Measurements from ENCODE around the gene KLF16.
A peak's percentile ranks its signal among the peaks of the same experiment; 100 is the strongest.

The KLF16 gene

DNA sequence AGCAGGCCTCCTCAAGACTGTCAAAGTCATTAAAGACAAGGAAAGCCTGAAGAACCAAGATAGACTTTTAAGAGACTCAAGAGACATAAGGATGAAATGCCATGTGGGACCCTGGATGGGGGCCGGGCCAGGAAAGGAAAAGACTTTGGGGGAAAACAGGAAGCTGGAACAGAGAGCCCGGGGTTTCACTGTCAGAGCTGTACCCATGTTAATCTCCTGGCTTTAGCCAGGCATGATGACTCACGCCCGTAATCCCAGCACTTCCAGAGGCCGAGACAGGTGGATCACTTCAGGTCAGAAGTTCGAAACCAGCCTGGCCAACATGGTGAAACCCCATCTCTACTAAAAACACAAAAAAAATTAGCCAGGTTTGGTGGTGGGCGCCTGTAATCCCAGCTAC, 5.6 kb upstream of the KLF16 start:
- no peak for DNase-seq (ENCODE audit: low read depth in 2 of 2)

DNA sequence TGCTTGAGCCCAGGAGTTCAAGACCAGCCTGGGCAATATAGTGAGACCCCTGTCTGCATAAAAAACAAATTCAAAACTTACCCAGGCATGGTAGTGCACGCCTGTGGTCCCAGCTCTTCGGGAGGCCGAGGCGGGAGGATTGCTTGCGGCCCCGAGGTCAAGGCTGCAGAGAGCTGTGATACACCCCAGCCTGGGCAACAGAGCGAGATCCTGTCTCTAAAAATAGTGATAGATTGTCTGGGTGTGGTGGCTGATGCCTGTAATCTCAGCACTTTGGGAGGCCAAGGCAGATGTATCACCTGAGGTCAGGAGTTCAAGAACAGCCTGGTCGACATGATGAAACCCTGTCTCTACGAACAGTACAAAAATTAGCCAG, 4.0 kb upstream of the KLF16 start:
- DNase-seq (ENCODE audit: low read depth in 2 of 2), result no peak

DNA sequence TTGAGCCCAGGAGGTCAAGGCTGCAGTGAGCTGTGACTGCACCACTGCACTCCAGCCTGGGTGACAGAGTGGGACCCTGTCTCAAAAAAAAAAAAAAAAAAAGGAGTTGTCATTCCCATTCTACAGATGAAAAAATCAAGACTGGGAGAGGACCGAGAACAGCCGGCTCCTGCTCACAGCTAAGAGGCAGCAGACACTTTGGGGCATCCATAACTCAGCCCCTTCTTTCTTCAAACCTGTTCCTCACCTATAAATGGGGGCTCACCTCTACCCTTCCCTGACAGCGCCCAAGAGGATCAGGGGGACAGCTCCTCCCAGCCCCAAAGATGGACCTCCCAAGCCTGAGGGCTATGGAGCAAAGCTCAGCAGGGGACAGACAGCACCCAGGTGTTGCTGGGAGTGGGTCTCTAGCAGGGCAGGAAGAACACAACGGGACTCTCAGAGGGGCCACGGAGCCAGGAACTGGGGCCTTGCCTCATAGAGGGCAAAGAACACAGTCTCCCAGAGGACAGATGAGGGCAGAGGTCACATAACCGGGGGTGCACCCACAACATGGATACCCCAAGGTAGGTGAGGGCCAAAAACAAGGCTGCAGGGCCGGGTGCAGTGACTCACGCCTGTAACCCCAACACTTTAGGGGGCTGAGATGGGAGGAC, 3.4 kb upstream of the KLF16 start:
- DNase-seq (ENCODE audit: low read depth in 2 of 2), result no peak

DNA sequence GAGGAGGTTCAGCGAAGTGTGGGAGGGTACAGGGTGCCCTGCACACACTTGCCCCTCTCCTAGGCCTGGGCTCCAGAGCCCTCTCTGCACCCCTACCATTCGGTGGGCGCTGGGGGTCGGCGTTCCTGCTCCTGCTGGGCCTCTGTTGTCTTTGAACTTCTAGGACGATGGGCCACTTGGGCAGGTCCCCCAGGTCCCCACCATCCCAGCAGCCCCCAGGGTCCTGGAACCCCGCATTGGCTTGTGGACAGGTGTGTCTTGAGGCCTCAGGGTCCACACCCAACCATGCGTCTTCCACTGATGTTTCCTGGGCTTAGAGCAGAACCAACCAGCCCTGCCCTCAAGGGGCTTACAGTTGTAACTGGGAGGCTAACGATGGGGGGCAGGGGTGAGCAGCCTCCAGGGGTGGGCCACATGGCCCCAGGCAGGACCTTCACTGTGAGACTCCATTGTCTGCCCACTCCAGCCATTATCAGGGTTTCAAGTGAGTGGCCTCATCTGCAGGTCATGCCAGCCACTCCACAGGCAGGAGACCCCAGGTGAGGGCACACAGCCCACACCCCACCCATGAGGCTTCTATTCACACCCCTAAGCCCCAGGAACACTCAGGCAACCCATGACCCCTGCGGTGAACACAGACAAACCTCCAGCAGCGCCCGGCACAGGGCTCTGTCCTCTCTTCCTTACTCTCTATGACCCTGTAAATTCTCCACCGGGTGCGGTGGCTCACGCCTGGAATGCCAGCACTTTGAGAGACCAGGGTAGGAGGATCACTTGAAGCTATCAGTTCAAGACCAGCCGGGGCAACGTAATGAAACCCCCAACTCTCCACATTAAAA, 2.0 kb upstream of the KLF16 start:
- DNase-seq (ENCODE audit: low read depth in 2 of 2), result no peak

DNA sequence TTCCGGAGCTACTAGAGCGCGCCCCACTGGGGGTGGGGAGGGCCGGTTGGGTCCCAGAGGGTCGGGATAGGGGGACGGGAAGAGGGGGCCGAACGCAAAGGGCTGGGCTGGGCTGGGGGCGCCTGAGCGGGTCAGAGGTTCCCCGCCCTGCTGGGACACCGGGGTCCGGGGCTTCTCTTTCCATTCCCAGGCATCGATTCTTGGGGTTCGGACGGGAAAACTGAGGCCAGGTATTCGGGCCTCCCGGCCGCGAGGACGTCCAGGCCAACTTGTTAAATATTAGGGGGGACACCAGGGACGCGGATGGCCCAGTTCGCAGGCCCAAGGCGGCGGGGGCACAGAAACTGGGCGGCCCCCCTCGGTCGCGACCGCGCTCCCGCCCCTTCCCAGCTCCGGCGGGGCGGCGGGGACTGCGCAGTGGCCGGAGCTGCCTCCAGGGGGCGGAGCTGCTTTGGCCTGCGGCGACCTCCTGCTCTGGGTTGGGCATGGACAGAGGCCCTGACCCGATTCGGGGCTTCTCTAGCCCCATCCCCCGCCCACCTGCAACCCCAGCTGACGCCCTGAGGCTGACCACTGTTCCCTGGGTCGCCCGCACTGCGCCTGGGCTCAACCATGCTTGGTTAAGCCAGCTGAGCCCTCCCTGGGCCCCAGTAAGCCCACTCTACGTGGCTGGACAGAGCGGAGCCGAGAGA, 1.2 kb upstream of the KLF16 start:
- DNase-seq (ENCODE audit: low read depth in 2 of 2), result peak; percentile 39 to 60

DNA sequence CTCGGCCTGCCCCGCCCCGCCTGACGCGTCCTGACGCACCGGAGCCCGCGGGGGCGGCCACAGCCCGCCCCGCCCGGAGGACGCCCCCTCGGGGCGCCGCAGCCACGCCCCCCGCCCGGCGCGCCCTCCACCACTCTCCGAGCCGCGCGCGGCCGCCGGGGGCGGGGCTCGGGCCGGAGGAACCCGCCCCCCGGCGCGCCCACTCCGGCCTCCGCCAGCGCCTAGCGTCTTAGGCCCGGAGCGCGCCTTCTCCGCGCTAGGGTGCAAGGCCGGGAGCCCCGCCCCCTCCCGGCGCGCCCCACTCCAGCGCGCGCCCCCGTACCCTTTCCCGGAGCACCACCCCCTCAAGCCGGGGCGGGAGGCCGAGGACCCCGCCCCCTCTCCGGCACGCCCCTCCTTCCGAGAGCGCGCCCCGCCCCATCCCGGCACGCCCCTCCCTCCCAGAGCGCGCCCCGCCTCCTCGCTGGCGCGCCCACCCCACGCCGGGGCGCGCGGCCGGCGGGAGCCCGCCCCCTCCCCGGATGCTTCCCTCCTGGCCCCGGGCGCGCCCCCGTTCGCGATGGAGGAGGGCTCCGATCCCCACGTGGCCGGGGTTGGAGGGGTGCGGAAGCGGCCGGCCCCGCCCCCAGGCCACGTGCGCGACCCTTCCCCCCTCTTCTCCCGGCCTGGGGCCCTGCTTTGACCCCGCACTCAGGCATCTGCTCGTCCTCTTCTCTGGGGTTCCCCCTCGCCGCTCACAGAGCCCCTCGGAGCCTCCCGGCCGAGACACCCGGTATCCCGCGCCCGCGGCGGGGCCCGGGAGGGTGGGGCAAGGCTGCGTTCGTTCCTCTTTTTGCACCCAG, 480 bp upstream of the KLF16 start:
- peak; percentile 88 to 94 for DNase-seq (ENCODE audit: low read depth in 2 of 2)

DNA sequence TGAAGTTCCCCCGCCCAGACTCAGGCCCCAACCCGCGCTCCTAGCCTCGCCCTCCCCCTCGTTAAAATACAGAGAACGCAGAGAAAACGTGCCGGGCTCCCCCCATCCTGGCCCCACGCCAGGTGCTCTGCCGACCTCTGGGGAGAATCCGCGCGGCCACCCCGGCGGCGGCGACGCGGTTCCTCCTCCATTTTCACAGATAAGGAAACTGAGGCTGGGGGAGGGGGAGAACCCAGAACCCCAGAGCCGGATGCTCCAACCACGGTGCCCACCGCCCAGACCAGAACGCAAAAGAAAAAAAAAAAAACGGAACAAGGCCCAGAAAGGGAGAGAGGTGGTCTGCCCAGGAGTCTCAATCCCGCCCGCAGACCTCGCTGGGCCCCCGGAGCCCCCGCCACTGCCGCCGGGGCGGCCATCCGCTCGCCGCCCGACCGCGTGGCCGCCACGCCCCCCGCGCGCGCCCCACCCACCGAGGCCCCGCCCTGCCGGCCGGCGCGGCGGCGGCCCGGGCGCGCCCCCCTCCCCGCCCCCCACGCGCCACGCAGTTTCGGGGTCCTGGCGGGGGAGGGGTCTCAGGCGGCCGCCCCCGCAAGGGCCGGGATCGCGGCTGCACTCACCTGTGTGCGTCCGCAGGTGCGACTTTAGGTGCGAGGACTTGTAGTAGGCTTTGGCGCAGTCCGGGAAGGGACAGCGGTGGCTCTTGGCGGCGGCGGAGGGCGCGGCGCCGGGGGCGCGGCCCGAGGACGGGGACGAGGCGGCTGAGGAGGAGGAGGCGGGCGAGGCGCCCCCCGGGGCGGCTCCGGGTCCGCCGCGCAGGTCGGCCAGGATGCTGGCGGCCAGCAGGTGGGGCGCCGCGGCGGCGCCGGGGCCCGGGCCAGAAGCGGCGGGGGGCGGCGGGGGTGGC, 703 bp downstream of the KLF16 start:
- peak; percentile 42 to 66 for DNase-seq (ENCODE audit: low read depth in 2 of 2)

DNA sequence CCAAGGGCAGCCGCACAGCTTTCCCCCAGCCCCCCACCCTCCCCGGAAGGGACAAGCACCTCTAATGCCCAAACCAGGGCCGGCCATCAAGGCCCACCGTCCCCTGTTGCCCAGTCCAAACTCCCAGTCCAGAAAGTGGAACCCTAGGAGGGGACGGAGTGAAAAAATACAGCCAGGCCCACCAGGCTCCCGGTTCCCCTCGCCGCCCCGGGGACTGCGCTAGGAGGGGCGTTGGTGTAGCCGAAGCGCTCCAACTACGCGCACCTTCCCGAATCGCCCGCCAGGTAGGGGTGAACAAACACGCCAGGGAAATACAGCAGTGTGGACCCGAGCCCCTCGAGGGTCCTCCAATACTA, 1.3 kb downstream of the KLF16 start:
- DNase-seq (ENCODE audit: low read depth in 2 of 2), result no peak

DNA sequence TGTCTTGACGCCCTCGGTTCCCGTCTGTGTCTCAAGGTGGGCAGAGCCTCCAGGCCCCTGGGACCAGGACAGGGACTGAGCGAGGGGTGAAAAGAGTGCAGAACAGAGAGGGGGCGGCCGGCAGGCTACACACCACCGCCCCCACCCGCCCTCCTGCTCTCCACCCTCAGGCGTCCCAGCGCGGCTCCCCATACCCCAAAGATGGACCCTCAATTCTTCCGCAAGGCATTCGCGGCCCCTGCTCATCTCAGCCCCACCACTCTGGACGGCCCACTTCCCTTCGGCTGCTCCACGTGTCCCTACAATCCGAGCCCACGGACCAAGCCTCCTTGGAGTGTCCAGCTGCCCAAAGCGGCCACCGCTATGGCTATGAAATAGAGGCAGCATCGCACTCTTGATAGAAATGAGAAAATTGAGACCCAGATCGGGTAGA, 1.8 kb downstream of the KLF16 start:
- no peak for DNase-seq (ENCODE audit: low read depth in 2 of 2)

DNA sequence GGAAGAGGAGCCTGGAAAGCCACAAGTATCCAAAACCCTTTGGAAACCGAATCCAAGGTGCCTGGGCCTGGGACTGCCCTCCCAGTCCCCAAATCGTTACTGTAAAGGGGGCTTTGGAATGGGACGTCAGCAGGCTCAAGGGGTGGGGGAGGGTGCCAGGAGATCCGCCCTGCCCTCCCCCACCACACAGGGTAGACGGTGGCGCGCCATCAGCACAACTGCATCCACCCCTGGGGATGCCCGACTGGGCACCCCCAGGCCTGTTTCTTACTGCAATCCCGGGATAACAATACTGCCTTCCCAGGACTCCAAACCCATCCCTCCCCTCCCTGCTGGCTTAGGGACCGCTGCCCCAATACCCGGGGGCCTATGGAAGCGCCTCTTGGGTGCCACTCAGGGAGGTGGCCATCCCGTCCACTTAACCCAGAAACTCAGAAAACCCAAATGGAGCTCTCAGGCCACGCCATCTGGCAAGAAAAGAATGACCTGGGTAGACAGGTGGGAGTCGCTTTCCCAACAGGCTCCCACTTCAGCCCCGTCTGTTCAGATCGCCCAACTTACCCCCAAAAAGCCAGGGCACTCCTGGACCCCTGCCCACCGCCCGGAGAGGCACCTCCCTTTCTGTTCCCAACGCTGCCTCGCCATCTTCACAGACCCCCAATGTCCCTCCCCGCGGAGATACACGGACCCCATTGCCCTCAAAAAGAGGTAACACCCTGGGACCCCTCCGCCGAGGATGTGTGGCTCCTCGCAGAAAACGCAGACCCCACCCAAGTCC, 2.4 kb downstream of the KLF16 start:
- DNase-seq (ENCODE audit: low read depth in 2 of 2), result no peak

DNA sequence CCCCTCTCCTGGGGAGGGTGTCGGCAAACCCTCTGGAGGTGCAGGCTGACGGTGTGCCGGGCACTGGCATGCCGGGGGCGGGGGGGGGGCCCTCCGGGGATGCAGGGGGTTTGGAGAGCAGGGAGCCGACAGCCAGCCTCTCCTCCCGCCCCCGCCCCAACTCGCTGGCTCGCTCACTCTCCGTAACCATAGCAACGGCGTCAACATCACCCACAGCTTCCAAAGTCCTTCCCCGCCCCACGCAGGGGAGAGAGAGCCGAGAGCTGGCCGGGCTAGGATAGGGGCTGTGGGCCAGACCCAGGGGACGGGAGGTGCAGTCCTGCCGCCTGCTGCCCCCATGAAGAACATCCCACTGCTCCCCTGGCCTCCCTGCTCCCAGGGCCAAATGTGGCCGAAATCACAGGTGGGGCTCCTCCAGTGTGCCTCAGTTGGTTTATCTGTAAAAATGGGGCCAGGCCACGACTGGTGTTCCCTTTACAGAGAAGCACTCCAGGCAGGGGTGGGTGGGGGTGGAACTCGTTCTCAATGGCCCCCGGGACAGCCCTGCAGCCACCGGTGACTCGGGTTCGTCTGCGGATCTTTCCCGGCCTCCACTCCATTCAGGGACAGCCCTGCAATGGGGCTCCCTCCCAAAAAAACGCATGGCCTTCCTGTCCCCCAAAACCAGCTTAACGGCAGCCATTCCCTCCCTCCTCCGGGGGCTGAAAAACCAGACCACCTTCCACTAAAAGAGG, 3.2 kb downstream of the KLF16 start:
- peak in 1 of 2 donors; percentile 43 for DNase-seq (ENCODE audit: low read depth in 2 of 2)

DNA sequence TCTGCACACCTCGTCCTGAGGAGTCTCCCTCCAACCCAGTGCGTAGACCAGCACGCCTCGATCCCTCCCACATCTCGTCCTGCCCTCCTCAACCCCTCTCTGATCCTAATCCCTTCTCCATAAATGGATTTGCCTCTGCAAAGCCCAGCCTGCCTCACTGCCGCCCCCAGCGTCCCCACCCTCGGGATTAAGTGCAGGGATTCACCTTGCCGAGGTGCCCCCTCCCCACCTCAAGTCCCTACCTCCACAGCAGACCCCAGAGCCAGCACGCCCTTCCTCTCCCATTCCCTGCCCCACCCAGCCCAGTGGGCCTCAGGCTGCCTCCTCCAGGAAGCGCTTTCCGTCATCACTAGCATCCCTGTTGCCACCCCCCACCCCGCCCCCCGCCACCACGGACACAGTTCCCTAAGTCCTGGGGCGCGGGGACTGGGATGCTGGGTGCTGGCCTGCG, 4.0 kb downstream of the KLF16 start:
- no peak for DNase-seq (ENCODE audit: low read depth in 2 of 2)

DNA sequence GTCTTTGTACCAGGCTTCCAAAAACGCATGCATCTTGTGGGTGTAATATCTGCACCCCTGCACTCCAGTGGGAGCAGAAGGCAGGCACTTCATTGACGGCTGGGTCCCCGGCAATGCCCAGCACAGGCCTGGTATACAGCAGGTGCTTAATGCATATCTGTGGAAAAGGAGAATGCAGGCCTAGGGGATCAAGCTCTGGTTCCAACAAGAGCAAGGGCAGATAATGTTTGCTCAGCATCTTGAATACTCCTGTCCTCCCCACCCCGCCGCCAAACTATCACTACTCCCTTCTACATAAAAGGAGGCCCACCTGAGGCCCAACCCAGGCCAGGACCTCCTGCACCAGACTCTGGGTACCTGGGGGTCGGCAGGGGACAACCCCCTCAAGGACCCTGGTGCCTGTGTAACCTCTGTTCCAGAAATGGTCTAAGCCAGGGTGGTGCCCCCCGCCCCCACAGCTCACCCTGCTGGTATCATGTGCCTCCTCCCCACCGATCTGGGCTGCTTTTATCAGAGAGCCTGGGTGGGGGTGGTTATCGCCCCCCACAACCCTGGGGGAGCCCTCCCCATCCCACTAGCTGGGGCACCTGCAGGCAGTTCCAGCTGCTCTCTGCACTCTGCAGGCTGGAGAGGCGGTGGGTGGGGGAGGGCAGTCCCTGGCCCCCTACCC, 4.8 kb downstream of the KLF16 start:
- DNase-seq (ENCODE audit: low read depth in 2 of 2), result no peak

DNA sequence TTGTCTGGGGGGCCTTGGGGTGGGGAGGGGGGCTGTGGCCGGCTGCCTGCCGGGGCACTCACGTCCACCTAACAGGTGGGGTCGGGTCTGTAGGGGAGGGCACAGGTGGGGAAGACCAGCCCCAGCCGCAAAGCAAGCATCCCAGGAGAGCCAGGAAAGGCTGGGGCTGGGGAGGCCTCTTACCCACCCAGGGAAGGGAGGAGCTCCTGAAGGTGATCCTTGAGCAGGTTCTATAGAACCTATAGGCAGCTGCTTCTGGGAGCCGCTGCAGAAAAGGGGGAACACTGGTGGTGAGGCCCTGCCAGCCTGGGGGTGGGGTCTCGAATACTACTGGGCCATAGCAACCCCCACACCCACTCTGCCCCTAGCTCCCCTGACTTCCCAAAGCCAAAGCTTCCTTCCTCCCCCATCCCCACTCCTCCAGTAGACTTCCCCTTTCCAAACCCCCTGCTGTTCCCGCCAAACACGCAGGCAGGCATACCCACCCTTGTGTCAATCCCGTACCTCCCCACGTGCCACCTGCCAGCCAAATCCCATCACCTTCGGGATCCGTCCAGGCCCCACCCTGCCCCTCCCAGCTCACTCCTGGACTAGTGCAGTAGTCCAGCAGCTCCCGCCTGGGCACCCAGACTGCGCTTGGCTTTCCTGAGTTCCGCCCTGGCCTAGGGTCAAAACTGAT, 5.6 kb downstream of the KLF16 start:
- no peak for DNase-seq (ENCODE audit: low read depth in 2 of 2)

DNA sequence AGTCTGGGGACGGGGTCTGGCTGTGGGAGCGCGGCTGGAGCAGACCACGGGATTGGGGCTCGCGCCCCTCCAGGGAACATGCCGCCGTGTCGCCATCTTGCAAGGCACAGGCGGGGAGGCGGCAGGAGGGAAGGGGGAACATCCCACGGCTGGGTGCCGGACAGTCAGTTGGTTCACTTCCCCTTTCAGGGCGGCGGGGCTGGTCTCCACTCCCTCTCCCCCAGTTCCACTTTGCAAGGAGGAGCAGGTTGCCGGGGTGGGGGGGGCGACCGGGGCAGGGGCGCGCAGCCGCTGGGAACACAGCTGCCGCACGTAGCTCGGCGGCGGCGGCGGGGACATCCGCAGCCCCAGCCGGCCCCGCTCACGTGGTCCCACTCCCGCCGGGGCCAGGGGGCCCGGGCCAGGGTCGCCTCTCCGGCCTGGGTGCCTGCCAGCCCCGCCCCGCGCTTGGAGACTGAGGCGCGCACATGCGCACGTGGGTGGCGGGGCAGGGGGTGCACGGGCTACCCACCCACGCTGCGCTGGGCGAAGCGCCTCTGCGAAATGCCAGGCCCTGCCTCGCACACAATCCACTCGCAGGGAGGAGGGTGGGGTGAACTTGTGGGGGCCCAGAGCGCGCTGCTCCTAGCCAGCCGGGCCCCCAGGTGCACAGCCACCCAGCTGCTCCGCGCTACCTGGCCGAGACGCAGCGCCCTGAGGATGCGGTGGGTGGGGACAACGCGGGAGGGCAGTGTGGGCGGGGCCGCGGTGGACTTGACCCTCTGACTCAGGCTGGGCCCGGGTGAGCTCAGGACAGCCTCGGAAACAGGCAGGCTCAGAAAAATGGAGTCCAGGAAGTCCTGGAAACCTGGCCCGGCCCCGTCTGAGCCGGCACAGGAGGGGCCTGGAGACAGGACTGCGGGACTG, 6.4 kb downstream of the KLF16 start:
- DNase-seq (ENCODE audit: low read depth in 2 of 2), result peak; percentile 47 to 48

DNA sequence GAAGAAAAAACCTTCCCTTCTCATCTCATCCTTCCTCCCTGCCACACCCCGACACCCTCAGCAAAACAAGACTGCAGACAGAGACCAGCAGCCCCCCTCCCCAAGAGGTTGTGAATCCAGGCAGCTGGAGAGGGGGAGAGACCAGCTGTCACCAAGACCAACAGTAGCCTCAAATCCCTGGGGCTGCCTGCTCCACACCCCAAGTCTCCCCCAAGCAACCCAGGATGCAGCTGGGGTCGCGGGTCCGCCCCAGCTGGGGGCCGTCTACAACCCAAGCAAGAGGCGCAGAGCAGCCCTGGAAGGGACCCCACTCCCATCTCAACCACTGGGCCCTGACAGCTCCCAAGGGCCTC, 7.1 kb downstream of the KLF16 start:
- DNase-seq (ENCODE audit: low read depth in 2 of 2), result no peak

DNA sequence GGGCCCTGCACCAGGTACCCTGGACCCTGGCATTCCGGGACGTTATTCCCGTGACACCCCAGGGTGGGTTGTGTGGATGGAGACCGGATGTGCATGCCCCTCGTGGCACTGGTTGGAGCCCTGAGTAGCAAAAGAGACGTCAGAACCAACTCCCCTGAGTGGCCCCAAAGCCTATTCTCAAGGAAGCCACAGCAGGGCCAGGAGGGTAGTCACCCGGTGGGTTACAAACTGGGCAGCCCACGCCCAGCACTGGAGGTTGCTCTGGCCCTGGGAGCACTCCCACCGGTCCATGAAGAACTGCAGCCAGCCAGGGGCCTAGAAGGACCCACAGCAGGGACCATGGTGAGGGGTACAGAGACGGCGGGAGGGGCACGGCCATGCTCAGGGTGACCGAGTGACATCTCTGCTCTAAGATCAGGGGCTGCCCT, 7.5 kb downstream of the KLF16 start:
- DNase-seq (ENCODE audit: low read depth in 2 of 2), result no peak

All from stimulated activated CD4-positive, alpha-beta T cell treated with anti-CD3 and anti-CD28 coated beads, Interleukin-1b, Interleukin-23, amount 100 ng/mL, for 4 hours (primary cell).